HepG2 (cell line): ENCODE measurements around the gene ST7L. TPM values are rescaled to one million over a fixed set of nuclear protein-coding genes. Genes with fewer than 3 reads are reported as not detected.

Experiments used
- ATAC-seq: fragments of 200-7000 bp; cut with Tn5 transposase; 3 replicates; pipeline ENCODE4 v1.9.1; 2020; ENCODE audit warnings: mild to moderate bottlenecking, moderate library complexity
- BruUV-seq: library from RNA; stranded (reverse); fragments of 400-500 nt; replicated peaks from 2 replicates; lab custom pipeline; 2021; lab: Mats Ljungman, UMichigan
- CTCF ChIA-PET: fragments of 300-600 bp; formaldehyde crosslinking; extraction: SDS; loops from one replicate; lab custom pipeline; 2021; ENCODE audit warnings: low total read pairs, inconsistent platforms, low intra/inter-chr PET ratio; lab: Yijun Ruan, JAX
- POLR2A ChIA-PET: fragments of 350-600 bp; sonication (Branson Sonifier 250); formaldehyde crosslinking; loops from one replicate; lab custom pipeline; 2020; ENCODE audit warnings: antibody characterized with exemption, inconsistent platforms; lab: Yijun Ruan, JAX
- DNase-seq: peaks from one replicate; pipeline ENCODE4 v3.0.0-alpha.2; 2015; ENCODE audit warnings: low spot score
- FAIRE-seq: peaks from 3 replicates; lab custom pipeline; 2011; peaks lifted over from hg19 to GRCh38; lab: Jason Lieb, UNC
- H2AFZ ChIP-seq: one replicate; pipeline ENCODE4 v1.6.1; 2011; ENCODE audit warnings: low read length, inconsistent platforms
- H3K27ac ChIP-seq: fragments of 300-600 bp; 3 replicates; pipeline ENCODE4 v1.8.0; 2011; ENCODE audit warnings: mixed run types, mild to moderate bottlenecking, mixed read lengths, low read length, inconsistent platforms; ENCODE audit not compliant: insufficient read depth; ENCODE audit errors: extremely low read length
- H3K27me3 ChIP-seq, 2 experiments: fragments of 200-600 bp in 1 of 2; 2 replicates in 1 of 2; 3 replicates in 1 of 2; pipeline versions ENCODE4 v1.6.0 to v1.8.0; 2011; ENCODE audit warnings: low read length in 2 of 2, mild to moderate bottlenecking in 2 of 2, moderate library complexity in 2 of 2, inconsistent platforms in 1 of 2; ENCODE audit not compliant: insufficient read depth in 2 of 2, control insufficient read depth in 1 of 2
- H3K36me3 ChIP-seq, 2 experiments: fragments of 200-600 bp in 1 of 2; replicated peaks in 1 of 2; 2 replicates in 1 of 2; 3 replicates in 1 of 2; pipeline versions ENCODE4 v1.5.1 to v1.8.0; 2011; ENCODE audit warnings: low read length in 2 of 2, inconsistent platforms in 1 of 2; ENCODE audit not compliant: insufficient read depth in 2 of 2, control insufficient read depth in 1 of 2
- H3K4me1 ChIP-seq: 2 replicates; pipeline ENCODE4 v1.5.1; 2012; ENCODE audit warnings: low read length, inconsistent platforms; ENCODE audit not compliant: insufficient read depth
- H3K4me2 ChIP-seq: 2 replicates; pipeline ENCODE4 v1.6.0; 2011; ENCODE audit warnings: low read depth, low read length, inconsistent platforms
- H3K4me3 ChIP-seq, 3 experiments: fragments of 200-600 bp in 1 of 3; sonication (generic), shearing (Covaris generic) in 1 of 3; replicated peaks in 1 of 3; 2 replicates each; pipeline ENCODE4 v1.5.1; 2011 to 2016; ENCODE audit warnings: low read length in 3 of 3, inconsistent platforms in 2 of 3, low read depth in 2 of 3, mild to moderate bottlenecking in 2 of 3, control low read depth in 1 of 3, mixed read lengths in 1 of 3; ENCODE audit not compliant: insufficient read depth in 1 of 3
- H3K79me2 ChIP-seq: one replicate; pipeline ENCODE4 v1.6.1; 2011; ENCODE audit warnings: low read length, inconsistent platforms; ENCODE audit not compliant: insufficient read depth
- H3K9ac ChIP-seq: 2 replicates; pipeline ENCODE4 v1.6.0; 2011; ENCODE audit warnings: mild to moderate bottlenecking, low read depth, low read length, inconsistent platforms; ENCODE audit not compliant: insufficient read depth
- H3K9me3 ChIP-seq: 2 replicates; pipeline ENCODE4 v1.5.1; 2012; ENCODE audit warnings: mild to moderate bottlenecking, low read length
- H4K20me1 ChIP-seq: 2 replicates; pipeline ENCODE4 v1.6.0; 2011; ENCODE audit warnings: inconsistent platforms, mild to moderate bottlenecking, low read length, moderate library complexity; ENCODE audit not compliant: insufficient read depth
- EED ChIP-seq: sonication (generic); formaldehyde crosslinking; IDR thresholded peaks from 2 replicates; pipeline ENCODE4 v1.5.0; 2020; ENCODE audit warnings: mild to moderate bottlenecking, missing genetic modification reagents
- HNF1B ChIP-seq: sonication (generic); formaldehyde crosslinking; IDR thresholded peaks from 2 replicates; pipeline ENCODE4 v1.5.1; 2020; ENCODE audit warnings: mild to moderate bottlenecking, moderate library complexity, missing genetic modification reagents
- IRF9 ChIP-seq: sonication (generic); formaldehyde crosslinking; IDR thresholded peaks from 2 replicates; pipeline ENCODE4 v1.8.0; 2022; ENCODE audit warnings: missing genetic modification reagents, mild to moderate bottlenecking, borderline replicate concordance
- MAFK ChIP-seq, 2 experiments: IDR thresholded peaks in 1 of 2; conservative IDR thresholded peaks in 1 of 2; 2 replicates each; pipeline ENCODE4 v1.6.1; 2011; ENCODE audit warnings: improper control_type of control experiment in 2 of 2, low read length in 2 of 2
- PLRG1 ChIP-seq: fragments of 450-650 bp; conservative IDR thresholded peaks from 2 replicates; pipeline ENCODE4 v1.6.1; 2016
- RFX1 ChIP-seq: fragments of 450-650 bp; IDR thresholded peaks from 2 replicates; pipeline ENCODE4 v1.6.1; 2017
- SETDB1 ChIP-seq: sonication (generic); formaldehyde crosslinking; IDR thresholded peaks from 2 replicates; pipeline ENCODE4 v1.5.1; 2020; ENCODE audit warnings: missing genetic modification reagents, mild to moderate bottlenecking, borderline replicate concordance
- ZBTB34 ChIP-seq: sonication (generic); formaldehyde crosslinking; IDR thresholded peaks from 2 replicates; pipeline ENCODE4 v1.8.0; 2022; ENCODE audit warnings: mild to moderate bottlenecking, missing genetic modification reagents
- ZNF614 ChIP-seq: IDR thresholded peaks from 2 replicates; pipeline ENCODE4 v1.6.1; 2018; ENCODE audit warnings: missing biosample characterization, missing genetic modification reagents, inconsistent platforms, borderline replicate concordance
- WGBS: methylation state at CpG from one replicate; pipeline ENCODE4 v1.1.6; 2017; ENCODE audit warnings: low lambda C conversion rate; 5-methylcytosine and 5-hydroxymethylcytosine counted together
- in situ Hi-C: cut with HindIII; loops from 2 replicates; pipeline ENCODE4 v1.10.0; 2017; ENCODE audit warnings: low pct_unique_long_range_greater_than_20kb; ENCODE audit not compliant: extremely low pct_ligation_motif_present
- intact Hi-C: fragments of 100-400 bp; cut with micrococcal nuclease; formaldehyde crosslinking; loops from one replicate; pipeline ENCODE4 v1.10.0; 2022; ENCODE audit not compliant: unreplicated experiment
- polyA plus RNA-seq, 8 experiments: library from polyadenylated mRNA; depleted of rRNA in 3 of 8; stranded (reverse) in 7 of 8; unstranded in 1 of 8; fragments of >200 nt; fragmentation: Illumina TruSeq in 4 of 8; extraction: Trizol in 4 of 8; gene quantifications; 2 replicates each; pipeline versions ENCODE4 v1.2.1 to v1.2.3, GENCODE V29; 2011 to 2016; ENCODE audit warnings: low read depth in 4 of 8, missing spikeins in 1 of 8, mixed read lengths in 1 of 8; ENCODE audit not compliant: insufficient read depth in 1 of 8
- total RNA-seq, 5 experiments: library from RNA; depleted of rRNA; stranded (reverse); fragments of >200 nt; fragmentation: Illumina TruSeq; extraction: Trizol; gene quantifications; 2 replicates each; pipeline ENCODE4 v1.2.3, GENCODE V29; 2016; ENCODE audit warnings: low read depth in 1 of 5

Gene ST7L
- total and polyA plus RNA-seq, 2 of the 13 experiments (the other 11 are each of a cell fraction or from before 2014, with no cell fraction given): 8.6 to 19.9 TPM

GRCh38 chr1:112478314-112478713 is 140.6 kb downstream of the ST7L start:
- FAIRE-seq: no peak
- no TSS peak for BruUV-seq
- 38% methylated on average over 1 of the region's 1 CpG for WGBS

DNA sequence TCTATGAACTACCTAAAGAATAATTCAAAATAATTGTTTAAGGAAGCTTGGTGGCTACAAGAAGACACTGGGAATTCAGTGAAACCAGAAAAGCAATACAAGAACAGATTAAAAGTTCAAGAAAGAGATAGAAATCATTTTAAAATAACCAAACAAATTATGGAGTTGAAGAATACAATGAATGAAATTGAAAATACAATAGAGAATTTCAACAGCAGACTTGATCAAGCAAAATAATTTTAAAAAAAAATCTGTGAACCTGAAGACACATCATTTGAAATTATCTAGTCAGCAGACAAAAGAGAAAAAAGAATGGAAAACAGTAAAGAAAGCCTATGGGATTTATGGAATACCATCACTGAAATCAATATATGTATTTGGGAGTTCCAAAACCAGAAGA is 141.4 kb downstream of the ST7L start:
- in situ Hi-C loops (no loop called here), intact Hi-C loops (no loop called here)
- H3K9me3 ChIP-seq: no peaks in the 10 kb centered on the region
- DNase-seq: no peak
- FAIRE-seq: no peak
- H3K4me3 ChIP-seq: no peak overlapping the region
- no peaks in the 10 kb centered on the region; a peak in 1 of 5 replicates for H3K27me3 ChIP-seq
- H2AFZ ChIP-seq: no peak overlapping the region
- H3K36me3 ChIP-seq: no peaks in the 10 kb centered on the region
- ChIA-PET POLR2A (no interaction called here), CTCF (no interaction called here)
- no peak overlapping the region for H3K27ac ChIP-seq
- ATAC-seq: no peak
- H3K4me2 ChIP-seq: no peak overlapping the region
- BruUV-seq: no TSS peak
- H4K20me1 ChIP-seq: no peaks in the 10 kb centered on the region
- no peak overlapping the region for H3K9ac ChIP-seq
- H3K79me2 ChIP-seq: no peaks in the 10 kb centered on the region
- no peaks in the 10 kb centered on the region for H3K4me1 ChIP-seq
- TF ChIP-seq EED (CRISPR knock-in tag) (no peak), PLRG1 (no peak), IRF9 (CRISPR knock-in tag) (no peak), ZNF614 (no peak), SETDB1 (CRISPR knock-in tag) (no peak), RFX1 (no peak), HNF1B (CRISPR knock-in tag) (no peak)

More at GRCh38 chr1:112478314-112478713, 140.6 kb downstream of the ST7L start:
- no peaks in the 10 kb centered on the region for H3K79me2 ChIP-seq
- H3K9me3 ChIP-seq: no peaks in the 10 kb centered on the region
- no peak overlapping the region for H3K27ac ChIP-seq
- TF ChIP-seq MAFK (conservative IDR thresholded peaks at IDR 0.05 in 1 of 2, IDR thresholded peaks at IDR 0.05 in 1 of 2; ENCODE audit: low read length in 2 of 2): 0 out of 4 replicates have a peak, but pooled peaks of 1 of the 2 experiments have one; percentile 21
- no peak for TF ChIP-seq ZBTB34 (CRISPR knock-in tag)
- TF ChIP-seq, all 625 proteins: peak for 1
- Histone ChIP-seq H4K20me1 (no peaks in the 10 kb centered on the region), H3K36me3 (no peaks in the 10 kb centered on the region), H2AFZ (no peak overlapping the region), H3K4me3 (no peak overlapping the region), H3K9ac (no peak overlapping the region), H3K27me3 (no peaks in the 10 kb centered on the region; a peak in 1 of 5 replicates), H3K4me1 (no peaks in the 10 kb centered on the region), H3K4me2 (no peak overlapping the region)
- ChIA-PET CTCF (no interaction called here), POLR2A (no interaction called here)
- in situ Hi-C loops (no loop called here), intact Hi-C loops (no loop called here)
- DNase-seq: no peak
- no peak for ATAC-seq
